OCI-LY3 (cell line): ENCODE results near the gene CRISP1.

ENCODE experiments used
- H2AFZ ChIP-seq: fragments of 200-600, 300-600 bp; shearing (Covaris generic); 2 replicates; pipeline ENCODE4 v1.6.0; 2014; ENCODE audit warnings: antibody characterized with exemption, low read depth, low read length
- H3K27ac ChIP-seq: fragments of 200-600, 300-600 bp; sonication (generic); 2 replicates; pipeline ENCODE4 v1.5.1; 2014; ENCODE audit warnings: mild to moderate bottlenecking, low read length, moderate library complexity, mixed read lengths
- H3K27me3 ChIP-seq: fragments of 200-600, 300-600 bp; sonication (generic); 2 replicates; pipeline ENCODE4 v1.6.1; 2014; ENCODE audit warnings: low read depth, low read length, mixed read lengths
- H3K36me3 ChIP-seq: fragments of 200-600, 300-600 bp; sonication (generic); replicated peaks from 2 replicates; pipeline ENCODE3; 2014; ENCODE audit warnings: low read depth, low read length, mixed read lengths
- H3K4me1 ChIP-seq: fragments of 300-600, 200-600 bp; sonication (generic); 2 replicates; pipeline ENCODE4 v1.6.1; 2014; ENCODE audit warnings: low read length, mixed read lengths
- H3K4me2 ChIP-seq: fragments of 200-600, 300-600 bp; sonication (generic); 2 replicates; pipeline ENCODE4 v1.6.1; 2014; ENCODE audit warnings: low read length, mixed read lengths
- H3K4me3 ChIP-seq: fragments of 300-600, 200-600 bp; sonication (generic); 2 replicates; pipeline ENCODE4 v1.5.1; 2014; ENCODE audit warnings: antibody characterized with exemption, mild to moderate bottlenecking, low read length, moderate library complexity
- H3K79me2 ChIP-seq: fragments of 300-600, 200-600 bp; shearing (Covaris generic); 2 replicates; pipeline ENCODE4 v1.6.1; 2014; ENCODE audit warnings: mild to moderate bottlenecking, low read length, mixed read lengths
- H3K9ac ChIP-seq: fragments of 300-600, 200-600 bp; shearing (Covaris generic); 2 replicates; pipeline ENCODE4 v1.6.0; 2014; ENCODE audit warnings: mild to moderate bottlenecking, low read length, moderate library complexity
- H3K9me3 ChIP-seq: fragments of 200-600, 300-600 bp; shearing (Covaris generic); 2 replicates; pipeline ENCODE4 v1.6.1; 2014; ENCODE audit warnings: low read length, mixed read lengths; ENCODE audit not compliant: insufficient read depth
- H4K20me1 ChIP-seq: fragments of 200-600, 300-600 bp; sonication (generic); 2 replicates; pipeline ENCODE4 v1.6.1; 2016; ENCODE audit warnings: low read length, mixed read lengths; ENCODE audit not compliant: insufficient read depth
- EZH2phosphoT487 ChIP-seq: fragments of 200-600 bp; shearing (Covaris generic); IDR thresholded peaks from 2 replicates; pipeline ENCODE4 v1.6.1; 2018; ENCODE audit warnings: antibody characterized with exemption, mixed run types, low read depth
- TF ChIP-seq, protein P1 (sequence below): fragments of 200-600, 300-600 bp; sonication (generic); IDR thresholded peaks from 2 replicates; pipeline ENCODE4 v1.5.1; 2014; ENCODE audit warnings: antibody characterized with exemption, low read length, low read depth

The CRISP1 gene

DNA sequence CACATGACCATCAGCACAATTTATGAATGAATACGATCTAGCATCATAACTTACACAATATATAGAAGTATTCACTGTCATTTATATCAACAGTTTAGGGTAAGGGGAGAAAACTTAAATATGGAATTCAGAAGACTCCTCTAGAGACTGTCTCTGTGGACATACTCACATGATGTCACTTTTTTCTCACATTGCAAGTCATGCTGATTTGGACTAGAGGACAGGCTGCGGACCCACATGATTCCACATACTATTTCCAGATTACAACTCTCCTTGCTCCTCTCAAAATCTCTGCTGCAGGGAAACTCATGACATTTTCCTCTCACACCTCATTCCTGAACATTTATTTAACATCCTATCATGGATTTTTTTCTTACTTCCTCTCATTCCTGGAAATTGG, 13.4 kb downstream of the CRISP1 start:
- no peak overlapping the region for H2AFZ ChIP-seq
- no peak overlapping the region for H3K9ac ChIP-seq
- no peaks in the 10 kb centered on the region for H3K27me3 ChIP-seq
- TF ChIP-seq, protein P1, sequence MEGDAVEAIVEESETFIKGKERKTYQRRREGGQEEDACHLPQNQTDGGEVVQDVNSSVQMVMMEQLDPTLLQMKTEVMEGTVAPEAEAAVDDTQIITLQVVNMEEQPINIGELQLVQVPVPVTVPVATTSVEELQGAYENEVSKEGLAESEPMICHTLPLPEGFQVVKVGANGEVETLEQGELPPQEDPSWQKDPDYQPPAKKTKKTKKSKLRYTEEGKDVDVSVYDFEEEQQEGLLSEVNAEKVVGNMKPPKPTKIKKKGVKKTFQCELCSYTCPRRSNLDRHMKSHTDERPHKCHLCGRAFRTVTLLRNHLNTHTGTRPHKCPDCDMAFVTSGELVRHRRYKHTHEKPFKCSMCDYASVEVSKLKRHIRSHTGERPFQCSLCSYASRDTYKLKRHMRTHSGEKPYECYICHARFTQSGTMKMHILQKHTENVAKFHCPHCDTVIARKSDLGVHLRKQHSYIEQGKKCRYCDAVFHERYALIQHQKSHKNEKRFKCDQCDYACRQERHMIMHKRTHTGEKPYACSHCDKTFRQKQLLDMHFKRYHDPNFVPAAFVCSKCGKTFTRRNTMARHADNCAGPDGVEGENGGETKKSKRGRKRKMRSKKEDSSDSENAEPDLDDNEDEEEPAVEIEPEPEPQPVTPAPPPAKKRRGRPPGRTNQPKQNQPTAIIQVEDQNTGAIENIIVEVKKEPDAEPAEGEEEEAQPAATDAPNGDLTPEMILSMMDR: no peak
- TF ChIP-seq EZH2phosphoT487: no peak
- no peak overlapping the region for H3K4me3 ChIP-seq
- no peak overlapping the region for H3K4me2 ChIP-seq
- H3K27ac ChIP-seq: no peak overlapping the region
- H4K20me1 ChIP-seq: no peaks in the 10 kb centered on the region
- no peaks in the 10 kb centered on the region for H3K9me3 ChIP-seq
- no peaks in the 10 kb centered on the region for H3K36me3 ChIP-seq
- 0 out of 2 replicates have a peak, but pooled peaks cover 2% of the 10 kb centered on the region for H3K4me1 ChIP-seq
- no peaks in the 10 kb centered on the region for H3K79me2 ChIP-seq

DNA sequence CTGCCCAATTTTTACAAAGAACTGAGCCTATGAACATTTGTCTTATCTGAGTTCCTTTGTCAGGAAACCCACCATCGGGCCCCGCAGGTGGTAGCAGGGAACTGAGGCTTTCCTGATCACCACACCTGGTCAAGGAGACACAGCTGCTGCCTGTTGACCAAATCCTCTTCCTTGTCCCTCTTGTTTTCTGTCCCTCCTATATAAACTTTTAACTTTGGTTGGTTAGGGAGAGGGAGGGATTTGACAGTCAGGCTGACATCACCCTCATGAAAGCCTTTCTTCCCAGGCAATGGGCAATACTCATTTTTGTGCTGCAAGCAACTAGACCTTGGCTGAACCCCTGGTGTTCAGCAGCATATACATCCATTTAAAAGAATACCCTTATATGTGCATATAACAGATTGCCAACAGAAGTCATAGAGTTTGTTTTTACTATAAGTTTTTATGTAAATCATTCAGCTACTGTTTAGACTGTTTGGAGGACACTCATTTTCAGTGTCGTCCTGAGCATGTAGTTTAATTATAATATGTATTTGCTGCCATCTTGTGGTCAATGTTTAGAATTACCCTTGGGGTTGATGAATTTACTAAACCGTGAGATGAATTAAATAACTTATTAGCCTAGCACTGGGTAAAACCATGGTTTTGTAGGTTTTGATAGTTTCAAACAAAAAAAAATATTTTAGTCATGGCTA, 17.0 kb downstream of the CRISP1 start:
- Histone ChIP-seq H3K9me3 (no peaks in the 10 kb centered on the region), H3K79me2 (no peaks in the 10 kb centered on the region), H3K9ac (no peak overlapping the region), H3K27me3 (no peaks in the 10 kb centered on the region), H2AFZ (no peak overlapping the region), H4K20me1 (no peaks in the 10 kb centered on the region), H3K4me2 (peak overlapping the region; percentile 17), H3K4me1 (0 out of 2 replicates have a peak, but pooled peaks cover 2% of the 10 kb centered on the region), H3K36me3 (no peaks in the 10 kb centered on the region), H3K4me3 (no peak overlapping the region), H3K27ac (no peak overlapping the region)
- TF ChIP-seq EZH2phosphoT487: no peak
- TF ChIP-seq, protein P1: peak; percentile 80

DNA sequence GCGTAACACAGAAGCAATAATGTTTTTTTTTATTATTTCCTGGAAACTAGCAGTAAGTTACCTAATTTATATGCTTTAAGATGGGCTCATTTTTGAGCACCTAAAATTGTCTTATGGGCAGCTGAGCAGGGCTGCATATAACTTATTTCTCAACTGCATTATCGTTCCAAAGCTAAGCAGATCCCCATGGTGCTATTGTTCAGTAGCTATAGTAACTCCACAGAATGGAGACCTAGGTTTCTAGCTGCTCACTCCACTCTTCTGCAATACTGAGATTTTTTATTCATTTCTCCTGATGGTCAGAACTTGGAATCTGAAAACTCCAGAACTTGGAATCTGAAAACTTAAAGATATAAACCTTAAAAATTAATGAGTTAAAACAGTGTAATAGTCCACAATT, 18.7 kb downstream of the CRISP1 start:
- Histone ChIP-seq H3K27ac (no peak overlapping the region), H3K9ac (no peak overlapping the region), H2AFZ (no peak overlapping the region), H3K36me3 (no peaks in the 10 kb centered on the region), H4K20me1 (no peaks in the 10 kb centered on the region), H3K4me1 (0 out of 2 replicates have a peak, but pooled peaks cover 2% of the 10 kb centered on the region), H3K27me3 (no peaks in the 10 kb centered on the region), H3K4me3 (no peak overlapping the region), H3K9me3 (no peaks in the 10 kb centered on the region), H3K4me2 (no peak overlapping the region), H3K79me2 (no peaks in the 10 kb centered on the region)
- TF ChIP-seq EZH2phosphoT487: no peak
- TF ChIP-seq, protein P1: no peak

DNA sequence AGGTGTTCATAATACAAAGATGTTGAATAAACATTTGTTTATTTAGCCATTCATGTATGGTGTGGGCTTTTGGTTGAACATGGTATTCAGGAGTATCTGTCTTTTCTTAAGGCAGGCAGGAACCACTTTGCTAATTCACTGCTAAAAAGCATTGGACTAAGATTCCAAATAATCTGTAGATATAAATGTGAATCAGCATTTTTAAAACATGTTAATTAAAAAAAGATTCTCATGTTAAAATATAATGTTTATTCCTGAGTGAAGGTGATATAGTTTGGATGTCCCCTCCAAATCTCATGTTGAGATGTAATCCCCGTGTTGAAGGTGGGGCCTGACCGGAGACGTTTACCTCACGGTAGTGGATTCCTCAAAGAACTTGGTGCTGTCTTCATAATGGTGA, 19.3 kb downstream of the CRISP1 start:
- Histone ChIP-seq H3K4me1 (0 out of 2 replicates have a peak, but pooled peaks cover 2% of the 10 kb centered on the region), H3K4me2 (no peak overlapping the region), H3K27ac (no peak overlapping the region), H3K9ac (no peak overlapping the region), H3K27me3 (no peaks in the 10 kb centered on the region), H3K9me3 (no peaks in the 10 kb centered on the region), H3K4me3 (no peak overlapping the region), H3K79me2 (no peaks in the 10 kb centered on the region), H2AFZ (no peak overlapping the region), H3K36me3 (no peaks in the 10 kb centered on the region), H4K20me1 (no peaks in the 10 kb centered on the region)
- TF ChIP-seq EZH2phosphoT487: no peak
- TF ChIP-seq, protein P1: no peak
